Activated CD8-positive, alpha-beta memory T cell treated with anti-CD3 and anti-CD28 coated beads for 48 hours (primary cell): Measurements from ENCODE around the gene GLI1.
"Not testable (repeated sequence)": the region's sequence is repeated elsewhere in the genome, so short reads cannot be mapped to it uniquely, and the experiment has no call there.

Experiments used
- DNase-seq, 3 experiments: peaks; one replicate each; pipeline ENCODE4 v3.0.0-alpha.2; 2020; ENCODE audit warnings: low read depth in 2 of 3, low spot score in 2 of 3

Gene GLI1

DNA sequence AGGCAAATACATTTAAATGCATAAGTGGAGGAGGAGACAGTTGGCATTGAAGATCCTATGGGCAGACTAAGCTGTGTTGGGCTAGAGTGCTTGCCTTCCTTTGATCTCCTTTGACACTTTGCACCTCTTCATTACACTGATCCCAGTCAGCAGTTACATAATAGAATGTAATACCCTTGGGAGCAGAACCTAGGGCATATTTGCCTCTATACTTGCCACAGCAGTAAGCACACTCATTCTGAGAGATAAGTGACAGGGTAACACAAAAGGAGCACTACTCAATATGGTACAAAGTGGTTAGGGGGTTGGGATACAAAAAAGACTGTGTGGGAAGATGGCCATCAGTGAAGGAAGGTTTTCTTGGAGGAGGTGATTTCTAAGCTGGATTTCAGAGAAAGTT lies 37.2 kb downstream of the GLI1 start:
- DNase-seq, result no peak

- no peak for DNase-seq
Observed at GRCh38 chr12:57497223-57498131, 37.9 kb downstream of the GLI1 start.

DNA sequence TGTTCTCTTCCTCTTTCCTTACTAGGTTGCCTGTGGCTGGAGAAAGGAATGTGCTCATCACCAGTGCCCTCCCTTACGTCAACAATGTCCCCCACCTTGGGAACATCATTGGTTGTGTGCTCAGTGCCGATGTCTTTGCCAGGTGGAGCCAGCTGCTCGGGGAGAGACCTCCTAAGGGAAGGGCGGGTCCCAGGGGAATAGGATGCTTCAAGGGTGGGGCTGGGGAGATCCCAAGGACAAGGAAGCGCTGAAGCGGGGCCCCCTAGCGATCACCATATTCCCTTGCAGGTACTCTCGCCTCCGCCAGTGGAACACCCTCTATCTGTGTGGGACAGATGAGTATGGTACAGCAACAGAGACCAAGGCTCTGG lies 38.5 kb downstream of the GLI1 start:
- DNase-seq, result no peak

- no peak for DNase-seq
Observed at GRCh38 chr12:57498571-57498970, 39.0 kb downstream of the GLI1 start.

DNA sequence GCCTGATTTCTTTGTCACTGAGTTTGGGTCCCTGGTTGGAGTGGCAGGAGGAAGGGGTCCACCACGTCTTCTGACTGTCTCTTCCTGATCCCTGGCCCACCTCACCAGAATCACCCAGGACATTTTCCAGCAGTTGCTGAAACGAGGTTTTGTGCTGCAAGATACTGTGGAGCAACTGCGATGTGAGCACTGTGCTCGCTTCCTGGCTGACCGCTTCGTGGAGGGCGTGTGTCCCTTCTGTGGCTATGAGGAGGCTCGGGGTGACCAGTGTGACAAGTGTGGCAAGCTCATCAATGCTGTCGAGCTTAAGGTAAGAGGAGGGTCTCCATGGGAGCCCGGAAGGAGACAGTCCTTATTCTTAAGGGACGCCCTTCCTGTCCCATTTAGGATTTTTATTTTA lies 40.6 kb downstream of the GLI1 start:
- DNase-seq, result no peak

GRCh38 chr12:57502311-57502969 lies 42.9 kb downstream of the GLI1 start:
- DNase-seq, result not testable (repeated sequence)

DNA sequence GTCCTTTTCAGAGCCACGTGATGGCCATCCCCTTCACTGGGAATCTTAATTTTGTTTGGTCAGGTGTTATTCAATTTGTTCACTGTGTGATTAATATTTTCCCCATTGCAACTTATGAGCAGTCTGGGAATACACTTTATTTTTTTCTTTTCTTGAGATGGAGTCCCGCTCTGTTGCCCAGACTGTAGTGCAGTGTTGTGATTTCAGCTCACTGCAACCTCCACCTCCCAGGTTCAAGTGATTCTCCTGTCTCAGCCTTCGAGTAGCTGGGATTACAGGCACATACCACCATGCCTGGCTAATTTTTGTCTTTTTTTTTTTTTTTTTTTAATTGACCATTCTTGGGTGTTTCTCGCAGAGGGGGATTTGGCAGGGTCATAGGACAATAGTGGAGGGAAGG lies 47.0 kb downstream of the GLI1 start:
- DNase-seq, result not testable (repeated sequence)

DNA sequence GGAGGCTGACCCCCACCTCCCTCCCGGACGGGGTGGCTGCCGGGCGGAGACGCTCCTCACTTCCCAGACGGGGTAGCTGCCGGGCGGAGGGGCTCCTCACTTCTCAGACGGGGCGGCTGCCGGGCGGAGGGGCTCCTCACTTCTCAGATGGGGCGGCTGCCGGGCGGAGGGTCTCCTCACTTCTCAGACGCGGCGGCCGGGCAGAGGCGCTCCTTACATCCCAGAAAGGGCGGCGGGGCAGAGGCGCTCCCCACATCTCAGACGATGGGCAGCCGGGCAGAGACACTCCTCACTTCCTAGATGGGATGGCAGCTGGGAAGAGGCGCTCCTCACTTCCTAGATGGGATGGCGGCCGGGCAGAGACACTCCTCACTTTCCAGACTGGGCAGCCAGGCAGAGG lies 48.2 kb downstream of the GLI1 start:
- DNase-seq, result not testable (repeated sequence)

DNA sequence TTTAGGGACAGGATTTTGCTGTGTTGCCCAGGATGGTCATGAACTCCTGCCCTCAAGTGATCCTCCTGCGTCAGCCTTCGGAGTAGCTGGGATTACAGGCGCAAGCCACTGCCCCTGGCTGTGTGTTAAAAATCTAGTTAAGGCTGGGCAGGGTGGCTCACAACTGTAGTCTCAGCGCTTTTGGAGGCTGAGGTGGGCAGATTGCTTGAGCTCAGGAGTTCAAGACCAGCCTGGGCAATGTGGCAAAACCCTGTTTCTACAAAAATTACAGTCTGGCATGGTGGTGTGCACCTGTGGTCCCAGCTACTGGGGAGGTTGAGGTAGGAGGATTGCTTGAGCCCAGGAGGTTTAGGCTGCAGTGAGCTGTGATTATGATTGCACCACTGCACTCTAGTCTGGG lies 51.6 kb downstream of the GLI1 start:
- DNase-seq, result no peak

DNA sequence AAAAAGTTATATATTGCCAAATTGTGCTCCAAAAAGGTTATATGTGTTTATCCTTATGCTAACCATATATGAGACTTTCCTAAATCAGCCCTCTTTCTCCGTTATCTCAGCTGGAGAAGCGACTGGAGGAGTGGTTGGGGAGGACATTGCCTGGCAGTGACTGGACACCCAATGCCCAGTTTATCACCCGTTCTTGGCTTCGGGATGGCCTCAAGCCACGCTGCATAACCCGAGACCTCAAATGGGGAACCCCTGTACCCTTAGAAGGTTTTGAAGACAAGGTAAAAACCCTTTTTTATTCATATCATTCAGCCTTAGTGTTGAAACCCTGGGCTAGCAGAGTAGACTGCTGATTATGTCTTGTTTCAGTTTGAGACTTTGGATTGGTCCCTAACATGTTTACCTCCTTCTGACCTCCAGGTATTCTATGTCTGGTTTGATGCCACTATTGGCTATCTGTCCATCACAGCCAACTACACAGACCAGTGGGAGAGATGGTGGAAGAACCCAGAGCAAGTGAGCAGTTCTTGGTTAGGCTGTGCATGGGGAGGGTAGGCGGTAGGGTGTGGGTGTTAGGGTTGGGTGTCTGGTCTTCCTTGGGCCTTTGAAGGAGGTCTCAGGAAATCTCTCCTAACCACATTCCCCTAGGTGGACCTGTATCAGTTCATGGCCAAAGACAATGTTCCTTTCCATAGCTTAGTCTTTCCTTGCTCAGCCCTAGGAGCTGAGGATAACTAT lies 52.2 kb downstream of the GLI1 start:
- no peak for DNase-seq

GRCh38 chr12:57512665-57513064 lies 53.1 kb downstream of the GLI1 start:
- no peak for DNase-seq

DNA sequence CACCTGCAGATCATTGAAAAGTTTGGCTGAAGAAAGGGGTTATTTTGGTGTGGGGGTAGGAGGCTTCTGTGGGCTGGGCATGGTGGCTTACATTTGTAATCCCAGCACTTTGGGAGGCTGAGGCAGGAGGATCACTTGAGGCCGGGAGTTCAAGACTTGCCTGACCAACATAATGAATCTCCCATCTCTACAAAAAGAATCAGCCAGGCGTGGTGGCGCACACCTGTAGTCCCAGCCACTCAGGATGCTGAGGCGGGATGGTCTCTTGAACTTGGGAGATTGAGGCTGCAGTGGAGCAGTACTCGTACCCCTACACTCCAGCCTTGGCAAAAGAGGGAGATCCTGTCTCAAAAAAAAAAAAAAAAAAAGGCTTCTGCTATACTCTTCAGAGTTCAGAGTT lies 53.7 kb downstream of the GLI1 start:
- DNase-seq, result no peak

- not testable (repeated sequence) for DNase-seq
Observed at GRCh38 chr12:57513677-57514076, 54.1 kb downstream of the GLI1 start.

DNA sequence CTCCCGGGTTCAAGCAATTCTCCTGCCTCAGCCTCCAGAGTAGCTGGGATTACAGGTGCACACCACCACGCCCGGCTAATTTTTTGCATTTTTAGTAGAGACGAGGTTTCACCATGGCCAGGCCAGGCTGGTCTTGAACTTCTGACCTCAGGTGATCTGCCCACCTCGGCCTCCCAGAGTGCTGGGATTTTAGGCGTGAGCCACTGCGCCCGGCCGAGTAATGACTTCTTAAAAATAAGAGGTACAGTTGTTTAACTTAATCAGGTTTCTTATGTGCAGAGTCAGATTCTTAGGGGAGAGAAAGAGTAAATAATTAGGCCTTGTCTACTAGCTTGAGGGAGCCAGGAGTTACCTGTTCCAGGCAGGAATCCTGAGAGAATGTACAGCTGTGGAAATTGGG lies 54.7 kb downstream of the GLI1 start:
- not testable (repeated sequence) for DNase-seq

DNA sequence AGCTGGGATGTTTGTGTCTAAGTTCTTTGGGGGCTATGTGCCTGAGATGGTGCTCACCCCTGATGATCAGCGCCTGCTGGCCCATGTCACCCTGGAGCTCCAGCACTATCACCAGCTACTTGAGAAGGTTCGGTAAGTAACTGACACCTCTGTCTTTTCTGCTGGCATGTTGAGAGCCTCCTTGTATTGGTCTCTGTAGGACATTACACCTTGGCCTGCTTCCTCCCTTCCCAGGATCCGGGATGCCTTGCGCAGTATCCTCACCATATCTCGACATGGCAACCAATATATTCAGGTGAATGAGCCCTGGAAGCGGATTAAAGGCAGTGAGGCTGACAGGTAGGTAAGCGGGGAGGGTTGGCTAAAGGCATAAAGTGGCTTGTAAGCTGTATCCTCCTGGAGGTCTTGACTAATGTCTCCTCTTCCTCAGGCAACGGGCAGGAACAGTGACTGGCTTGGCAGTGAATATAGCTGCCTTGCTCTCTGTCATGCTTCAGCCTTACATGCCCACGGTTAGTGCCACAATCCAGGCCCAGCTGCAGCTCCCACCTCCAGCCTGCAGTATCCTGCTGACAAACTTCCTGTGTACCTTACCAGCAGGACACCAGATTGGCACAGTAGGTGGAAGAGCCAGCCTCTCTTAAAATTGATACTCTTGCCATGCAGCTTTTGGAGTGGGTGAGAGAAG lies 55.3 kb downstream of the GLI1 start:
- no peak for DNase-seq

- DNase-seq, result no peak
Observed at GRCh38 chr12:57515408-57515933, 55.9 kb downstream of the GLI1 start.

DNA sequence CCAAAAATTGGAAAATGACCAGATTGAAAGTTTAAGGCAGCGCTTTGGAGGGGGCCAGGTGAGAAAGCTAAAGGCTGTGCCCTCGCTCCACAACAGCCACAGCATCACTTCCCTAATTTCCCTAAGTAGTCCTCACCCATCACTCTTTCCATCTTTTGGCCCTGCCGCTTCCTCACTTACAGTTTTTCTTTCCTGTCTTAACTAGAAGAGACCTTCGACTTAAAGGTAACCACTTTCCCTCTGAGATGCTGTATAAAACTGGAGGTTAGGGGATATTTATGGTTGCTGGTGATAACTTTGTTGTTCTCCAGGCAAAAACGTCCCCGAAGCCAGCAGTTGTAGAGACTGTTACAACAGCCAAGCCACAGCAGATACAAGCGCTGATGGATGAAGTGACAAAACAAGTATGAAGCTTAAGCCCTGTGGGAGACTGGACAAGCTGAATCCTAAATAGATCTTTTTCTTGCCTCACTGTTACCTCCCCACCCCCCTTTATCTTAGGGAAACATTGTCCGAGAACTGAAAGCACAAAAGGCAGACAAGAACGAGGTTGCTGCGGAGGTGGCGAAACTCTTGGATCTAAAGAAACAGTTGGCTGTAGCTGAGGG lies 56.5 kb downstream of the GLI1 start:
- no peak for DNase-seq

GRCh38 chr12:57516617-57517153 lies 57.1 kb downstream of the GLI1 start:
- no peak for DNase-seq

- no peak for DNase-seq
Observed at GRCh38 chr12:57517187-57517586, 57.6 kb downstream of the GLI1 start.

DNA sequence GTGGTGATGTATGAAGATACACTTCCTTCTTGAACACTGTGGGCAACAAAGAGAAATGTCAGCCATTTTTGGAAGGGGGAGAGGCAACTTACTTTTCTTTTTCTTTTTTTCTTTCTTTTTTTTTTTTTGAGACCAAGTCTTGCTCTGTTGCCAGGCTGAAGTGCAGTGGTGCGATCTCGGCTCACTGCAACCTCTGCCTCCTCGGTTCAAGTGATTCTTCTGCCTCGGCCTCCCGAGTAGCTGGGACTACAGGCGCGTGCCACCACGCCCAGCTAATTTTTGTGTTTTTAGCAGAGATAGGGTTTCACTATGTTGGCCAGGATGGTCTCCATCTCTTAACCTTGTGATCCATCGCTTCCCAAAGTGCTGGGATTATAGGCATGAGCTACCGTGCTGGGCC lies 58.1 kb downstream of the GLI1 start:
- not testable (repeated sequence) for DNase-seq
